ENCODE results near the gene YWHAB. TPM values are rescaled to one million over a fixed set of nuclear protein-coding genes. Genes with fewer than 3 reads are reported as not detected.
"Not testable (repeated sequence)": the region's sequence is repeated elsewhere in the genome, so short reads cannot be mapped to it uniquely, and the experiment has no call there.

YWHAB gene
- total RNA-seq, 2 experiments from 2014 or later: 256 to 260 TPM

- CTCF ChIA-PET: interaction anchor here (0.7 kb wide), 1 partner anchor 178 kb away, joined by 3 read pairs; no protein-coding TSS in a partner anchor
- POLR2A ChIA-PET: not testable (repeated sequence)
Observed at GRCh38 chr20:44863365-44864084, 22.0 kb upstream of the YWHAB start.

GRCh38 chr20:44864493-44864892 is 21.0 kb upstream of the YWHAB start:
- POLR2A ChIA-PET, CTCF ChIA-PET: not testable (repeated sequence)

- ChIA-PET POLR2A (no interaction called here), CTCF (interaction anchor here (0.6 to 1.5 kb wide), 11 partner anchors 13 to 650 kb away, joined by 3 to 7 read pairs (median 3); no protein-coding TSS in a partner anchor)
Observed at GRCh38 chr20:44866703-44867335, 18.7 kb upstream of the YWHAB start.

GRCh38 chr20:44869471-44869870 is 16.0 kb upstream of the YWHAB start:
- CTCF ChIA-PET: no interaction called here
- POLR2A ChIA-PET: no interaction called here

GRCh38 chr20:44882360-44882759 is 3.1 kb upstream of the YWHAB start:
- POLR2A ChIA-PET: not testable (repeated sequence)
- CTCF ChIA-PET: interaction anchor here (0.7 kb wide), 1 partner anchor 128 kb away, joined by 3 read pairs; no protein-coding TSS in a partner anchor

GRCh38 chr20:44883214-44883902 is 2.1 kb upstream of the YWHAB start:
- POLR2A ChIA-PET: no interaction called here
- CTCF ChIA-PET: no interaction called here

GRCh38 chr20:44884907-44885391 is 556 bp upstream of the YWHAB start:
- ChIA-PET CTCF (interaction anchor here (0.8 to 1.0 kb wide), 2 partner anchors 12 to 75 kb away, joined by 3 read pairs; partner anchors contain the start of gene TOMM34), POLR2A (interaction anchor here (0.7 to 1.1 kb wide), 5 partner anchors 75 to 972 kb away, joined by 3 to 7 read pairs (median 3); partner anchors contain the start of gene TOMM34)

- ChIA-PET CTCF (no interaction called here), POLR2A (interaction anchor here (1.1 kb wide), 1 partner anchor 240 kb away, joined by 3 read pairs; no protein-coding TSS in a partner anchor)
Observed at GRCh38 chr20:44886266-44886651, 754 bp downstream of the YWHAB start.

GRCh38 chr20:44886828-44887227 is 1.3 kb downstream of the YWHAB start:
- ChIA-PET CTCF (no interaction called here), POLR2A (no interaction called here)

- POLR2A ChIA-PET: interaction anchor here (1.3 kb wide), 1 partner anchor 22 kb away, joined by 4 read pairs; the partner anchor contains the start of gene PABPC1L
- CTCF ChIA-PET: interaction anchor here (0.9 to 1.5 kb wide), 2 partner anchors 8 to 22 kb away, joined by 3 to 4 read pairs; no protein-coding TSS in a partner anchor
Observed at GRCh38 chr20:44887466-44887865, 2.0 kb downstream of the YWHAB start.

GRCh38 chr20:44888226-44889103 is 3.0 kb downstream of the YWHAB start:
- ChIA-PET POLR2A (interaction anchor here (1.3 kb wide), 1 partner anchor 21 kb away, joined by 4 read pairs; the partner anchor contains the start of gene PABPC1L), CTCF (interaction anchor here (0.5 to 1.5 kb wide), 3 partner anchors 9 to 37 kb away, joined by 3 to 4 read pairs (median 3); no protein-coding TSS in a partner anchor)

- POLR2A ChIA-PET: no interaction called here
Observed at GRCh38 chr20:44891826-44892225, 6.3 kb downstream of the YWHAB start.

GRCh38 chr20:44894959-44895358 is 9.5 kb downstream of the YWHAB start:
- POLR2A ChIA-PET: no interaction called here
- CTCF ChIA-PET: no interaction called here

More at GRCh38 chr20:44891826-44892225, 6.3 kb downstream of the YWHAB start:
- CTCF ChIA-PET: interaction anchor here (0.8 kb wide), 1 partner anchor 20 kb away, joined by 4 read pairs; no protein-coding TSS in a partner anchor

GRCh38 chr20:44896583-44896982 is 11.1 kb downstream of the YWHAB start:
- ChIA-PET CTCF (interaction anchor here (0.9 to 1.4 kb wide), 3 partner anchors 11 to 63 kb away, joined by 3 read pairs; partner anchors contain the start of genes PABPC1L, TOMM34 and YWHAB), POLR2A (interaction anchor here (1.4 kb wide), 1 partner anchor 13 kb away, joined by 4 read pairs; the partner anchor contains the start of gene PABPC1L)

GRCh38 chr20:44897133-44897532 is 11.6 kb downstream of the YWHAB start:
- CTCF ChIA-PET: interaction anchor here (0.9 to 1.4 kb wide), 3 partner anchors 12 to 63 kb away, joined by 3 read pairs; partner anchors contain the start of genes PABPC1L, TOMM34 and YWHAB
- POLR2A ChIA-PET: interaction anchor here (1.4 kb wide), 1 partner anchor 13 kb away, joined by 4 read pairs; the partner anchor contains the start of gene PABPC1L

GRCh38 chr20:44900231-44900854 is 14.8 kb downstream of the YWHAB start:
- ChIA-PET CTCF (no interaction called here), POLR2A (no interaction called here)

- ChIA-PET POLR2A (no interaction called here), CTCF (no interaction called here)
Observed at GRCh38 chr20:44901974-44902373, 16.5 kb downstream of the YWHAB start.

- CTCF ChIA-PET: no interaction called here
- POLR2A ChIA-PET: no interaction called here
Observed at GRCh38 chr20:44904377-44904776, 18.9 kb downstream of the YWHAB start.
